HEK293 (cell line): ENCODE data around the gene SLC25A47.

ENCODE experiments used
- CTCF ChIA-PET: fragments of 350-600 bp; formaldehyde crosslinking; extraction: SDS; loops from one replicate; lab custom pipeline; 2021; ENCODE audit warnings: antibody characterized with exemption; lab: Yijun Ruan, JAX
- POLR2A ChIA-PET: fragments of 300-600 bp; formaldehyde crosslinking; extraction: SDS; loops from one replicate; lab custom pipeline; 2020; ENCODE audit warnings: antibody characterized with exemption, inconsistent platforms; lab: Yijun Ruan, JAX
- H3K27ac ChIP-seq: fragments of 200-500 bp; sonication (Bioruptor generic); 2 replicates; pipeline ENCODE4 v1.5.1; 2014; ENCODE audit warnings: low read depth, low read length, control low read depth, inconsistent platforms; ENCODE audit errors: extremely low read depth
- H3K36me3 ChIP-seq, 2 experiments: fragments of 200-500 bp in 1 of 2; sonication (Bioruptor generic) in 1 of 2; 1 replicate in 1 of 2; 2 replicates in 1 of 2; pipeline ENCODE4 v1.5.1; 2014 to 2017; ENCODE audit warnings: inconsistent platforms in 2 of 2, low read length in 2 of 2; ENCODE audit not compliant: control insufficient read depth in 2 of 2, insufficient read depth in 1 of 2
- H3K4me1 ChIP-seq: fragments of 200-500 bp; sonication (Bioruptor generic); 2 replicates; pipeline ENCODE4 v1.5.1; 2014; ENCODE audit warnings: mild to moderate bottlenecking, low read length, inconsistent platforms; ENCODE audit not compliant: control insufficient read depth, insufficient read depth
- H3K4me3 ChIP-seq: 2 replicates; pipeline ENCODE4 v1.5.1; 2011; ENCODE audit warnings: low read depth, mild to moderate bottlenecking, control low read depth, low read length, moderate library complexity
- H3K9me3 ChIP-seq: fragments of 200-500 bp; sonication (Bioruptor generic); 2 replicates; pipeline ENCODE4 v1.5.1; 2014; ENCODE audit warnings: low read depth, low read length, inconsistent platforms; ENCODE audit not compliant: control insufficient read depth, insufficient read depth
- SALL2 ChIP-seq: fragments of 450-650 bp; formaldehyde crosslinking; IDR thresholded peaks from 2 replicates; pipeline ENCODE4 v1.5.0; 2017; ENCODE audit warnings: missing biosample characterization, mild to moderate bottlenecking, missing genetic modification characterization, borderline replicate concordance
- ZBTB1 ChIP-seq: fragments of 450-650 bp; formaldehyde crosslinking; IDR thresholded peaks from 2 replicates; pipeline ENCODE4 v1.5.1; 2016; ENCODE audit warnings: missing biosample characterization, missing genetic modification characterization
- ZBTB21 ChIP-seq: fragments of 450-650 bp; formaldehyde crosslinking; IDR thresholded peaks from 2 replicates; pipeline ENCODE4 v1.5.1; 2017; ENCODE audit warnings: missing biosample characterization, missing genetic modification characterization
- ZNF138 ChIP-seq: fragments of 450-650 bp; formaldehyde crosslinking; IDR thresholded peaks from 2 replicates; pipeline ENCODE4 v1.5.1; 2016; ENCODE audit warnings: missing biosample characterization, missing genetic modification characterization, borderline replicate concordance
- ZNF211 ChIP-seq: fragments of 450-650 bp; formaldehyde crosslinking; IDR thresholded peaks from 2 replicates; pipeline ENCODE4 v1.5.1; 2016; ENCODE audit warnings: low read depth, missing biosample characterization, missing genetic modification characterization
- ZNF324 ChIP-seq: fragments of 450-650 bp; formaldehyde crosslinking; IDR thresholded peaks from 2 replicates; pipeline ENCODE4 v1.5.1; 2016; ENCODE audit warnings: missing biosample characterization, missing genetic modification characterization
- ZNF555 ChIP-seq: fragments of 450-650 bp; formaldehyde crosslinking; conservative IDR thresholded peaks from 2 replicates; pipeline ENCODE4 v1.5.1; 2017; ENCODE audit warnings: missing biosample characterization, mild to moderate bottlenecking, missing genetic modification characterization, inconsistent platforms
- ZNF561 ChIP-seq: fragments of 450-650 bp; IDR thresholded peaks from 2 replicates; pipeline ENCODE4 v1.5.1; 2018; ENCODE audit warnings: missing biosample characterization, missing genetic modification characterization, borderline replicate concordance
- ZNF654 ChIP-seq: fragments of 450-650 bp; formaldehyde crosslinking; IDR thresholded peaks from 2 replicates; pipeline ENCODE4 v1.5.1; 2016; ENCODE audit warnings: low read depth, missing biosample characterization, missing genetic modification characterization
- ZNF660 ChIP-seq: fragments of 450-650 bp; IDR thresholded peaks from 2 replicates; pipeline ENCODE4 v1.5.1; 2018; ENCODE audit warnings: missing biosample characterization, mild to moderate bottlenecking, missing genetic modification characterization
- ZNF776 ChIP-seq: fragments of 450-650 bp; formaldehyde crosslinking; IDR thresholded peaks from 2 replicates; pipeline ENCODE4 v1.5.0; 2017; ENCODE audit warnings: missing biosample characterization, missing genetic modification characterization, borderline replicate concordance
- ZNF791 ChIP-seq: fragments of 450-650 bp; formaldehyde crosslinking; IDR thresholded peaks from 2 replicates; pipeline ENCODE4 v1.5.1; 2016; ENCODE audit warnings: missing biosample characterization, missing genetic modification characterization
- TF ChIP-seq, protein P1 (sequence below): fragments of 450-650 bp; formaldehyde crosslinking; IDR thresholded peaks from 2 replicates; pipeline ENCODE4 v1.5.1; 2016; ENCODE audit warnings: missing biosample characterization, missing genetic modification characterization
- TF ChIP-seq, protein P2 (sequence below): fragments of 450-650 bp; formaldehyde crosslinking; IDR thresholded peaks from 2 replicates; pipeline ENCODE4 v1.5.1; 2016; ENCODE audit warnings: missing biosample characterization, missing genetic modification characterization
- TF ChIP-seq, protein P3 (sequence below): fragments of 450-650 bp; formaldehyde crosslinking; IDR thresholded peaks from 2 replicates; pipeline ENCODE4 v1.5.1; 2016; ENCODE audit warnings: missing biosample characterization, missing genetic modification characterization
- TF ChIP-seq, protein P4 (sequence below): fragments of 450-650 bp; formaldehyde crosslinking; IDR thresholded peaks from 2 replicates; pipeline ENCODE4 v1.5.1; 2016; ENCODE audit warnings: missing biosample characterization, missing genetic modification characterization

Gene SLC25A47

DNA sequence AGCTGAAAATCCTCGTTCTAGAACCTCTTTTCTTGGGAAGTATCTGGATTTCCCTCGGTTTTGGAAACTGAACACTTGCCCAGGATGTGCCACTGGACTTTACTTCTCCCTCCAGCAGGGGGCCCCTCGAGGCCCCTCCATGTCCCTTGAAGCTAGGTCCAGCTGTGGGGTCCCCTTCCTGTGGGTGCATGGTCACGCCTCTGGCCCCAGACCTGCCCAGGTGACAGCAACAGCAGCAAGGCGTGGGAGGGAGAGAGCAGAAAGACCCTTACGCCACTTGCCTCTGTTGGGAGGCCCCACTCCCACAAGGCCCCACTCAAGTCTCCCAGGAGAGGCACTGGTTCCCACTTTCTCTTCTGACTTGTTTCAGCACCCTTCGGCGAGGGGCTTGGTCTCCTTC lies 20.0 kb upstream of the SLC25A47 start (continued):
- TF ChIP-seq, protein P1, sequence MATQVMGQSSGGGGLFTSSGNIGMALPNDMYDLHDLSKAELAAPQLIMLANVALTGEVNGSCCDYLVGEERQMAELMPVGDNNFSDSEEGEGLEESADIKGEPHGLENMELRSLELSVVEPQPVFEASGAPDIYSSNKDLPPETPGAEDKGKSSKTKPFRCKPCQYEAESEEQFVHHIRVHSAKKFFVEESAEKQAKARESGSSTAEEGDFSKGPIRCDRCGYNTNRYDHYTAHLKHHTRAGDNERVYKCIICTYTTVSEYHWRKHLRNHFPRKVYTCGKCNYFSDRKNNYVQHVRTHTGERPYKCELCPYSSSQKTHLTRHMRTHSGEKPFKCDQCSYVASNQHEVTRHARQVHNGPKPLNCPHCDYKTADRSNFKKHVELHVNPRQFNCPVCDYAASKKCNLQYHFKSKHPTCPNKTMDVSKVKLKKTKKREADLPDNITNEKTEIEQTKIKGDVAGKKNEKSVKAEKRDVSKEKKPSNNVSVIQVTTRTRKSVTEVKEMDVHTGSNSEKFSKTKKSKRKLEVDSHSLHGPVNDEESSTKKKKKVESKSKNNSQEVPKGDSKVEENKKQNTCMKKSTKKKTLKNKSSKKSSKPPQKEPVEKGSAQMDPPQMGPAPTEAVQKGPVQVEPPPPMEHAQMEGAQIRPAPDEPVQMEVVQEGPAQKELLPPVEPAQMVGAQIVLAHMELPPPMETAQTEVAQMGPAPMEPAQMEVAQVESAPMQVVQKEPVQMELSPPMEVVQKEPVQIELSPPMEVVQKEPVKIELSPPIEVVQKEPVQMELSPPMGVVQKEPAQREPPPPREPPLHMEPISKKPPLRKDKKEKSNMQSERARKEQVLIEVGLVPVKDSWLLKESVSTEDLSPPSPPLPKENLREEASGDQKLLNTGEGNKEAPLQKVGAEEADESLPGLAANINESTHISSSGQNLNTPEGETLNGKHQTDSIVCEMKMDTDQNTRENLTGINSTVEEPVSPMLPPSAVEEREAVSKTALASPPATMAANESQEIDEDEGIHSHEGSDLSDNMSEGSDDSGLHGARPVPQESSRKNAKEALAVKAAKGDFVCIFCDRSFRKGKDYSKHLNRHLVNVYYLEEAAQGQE: no peak
- TF ChIP-seq ZNF654 (tag by site-specific recombination): peak; percentile 19; the same call in 1 of the 2 replicates
- TF ChIP-seq, protein P2, sequence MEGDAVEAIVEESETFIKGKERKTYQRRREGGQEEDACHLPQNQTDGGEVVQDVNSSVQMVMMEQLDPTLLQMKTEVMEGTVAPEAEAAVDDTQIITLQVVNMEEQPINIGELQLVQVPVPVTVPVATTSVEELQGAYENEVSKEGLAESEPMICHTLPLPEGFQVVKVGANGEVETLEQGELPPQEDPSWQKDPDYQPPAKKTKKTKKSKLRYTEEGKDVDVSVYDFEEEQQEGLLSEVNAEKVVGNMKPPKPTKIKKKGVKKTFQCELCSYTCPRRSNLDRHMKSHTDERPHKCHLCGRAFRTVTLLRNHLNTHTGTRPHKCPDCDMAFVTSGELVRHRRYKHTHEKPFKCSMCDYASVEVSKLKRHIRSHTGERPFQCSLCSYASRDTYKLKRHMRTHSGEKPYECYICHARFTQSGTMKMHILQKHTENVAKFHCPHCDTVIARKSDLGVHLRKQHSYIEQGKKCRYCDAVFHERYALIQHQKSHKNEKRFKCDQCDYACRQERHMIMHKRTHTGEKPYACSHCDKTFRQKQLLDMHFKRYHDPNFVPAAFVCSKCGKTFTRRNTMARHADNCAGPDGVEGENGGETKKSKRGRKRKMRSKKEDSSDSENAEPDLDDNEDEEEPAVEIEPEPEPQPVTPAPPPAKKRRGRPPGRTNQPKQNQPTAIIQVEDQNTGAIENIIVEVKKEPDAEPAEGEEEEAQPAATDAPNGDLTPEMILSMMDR (tag by site-specific recombination): peak; percentile 52; the same call in 1 of the 2 replicates
- TF ChIP-seq, all 188 proteins: peak for 4

DNA sequence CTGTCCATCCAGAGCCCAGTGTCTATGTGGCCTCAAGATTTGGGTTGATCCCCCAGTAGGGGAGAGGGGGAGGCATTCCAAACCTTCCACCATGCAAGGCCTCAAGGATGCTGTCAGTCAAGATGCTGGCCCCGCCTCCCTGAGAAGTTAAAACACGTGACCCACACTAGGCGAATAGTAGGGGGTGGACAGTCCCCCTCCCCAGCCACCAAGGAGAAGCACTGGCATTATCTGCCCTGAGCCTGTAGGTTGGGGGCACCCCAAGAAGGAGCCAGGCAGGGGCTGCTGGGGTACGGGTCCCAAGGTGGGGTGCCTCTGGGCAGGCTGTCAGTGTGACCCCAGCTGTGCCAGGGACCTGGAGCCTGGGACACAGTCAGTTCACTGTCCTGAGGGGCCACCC lies 19.2 kb upstream of the SLC25A47 start:
- H3K4me1 ChIP-seq: peaks cover 2% of the 10 kb centered on the region; the same call in 1 of the 2 replicates
- POLR2A ChIA-PET: no interaction called here

More for the DNA sequence above, 19.2 kb upstream of the SLC25A47 start:
- Histone ChIP-seq H3K9me3 (no peaks in the 10 kb centered on the region), H3K36me3 (peaks cover 0 to under 1% of the 10 kb centered on the region in 2 experiments; a peak in 2 of 3 replicates), H3K4me3 (no peak overlapping the region), H3K27ac (no peak overlapping the region)
- TF ChIP-seq ZBTB1: no peak
- TF ChIP-seq, protein P3, sequence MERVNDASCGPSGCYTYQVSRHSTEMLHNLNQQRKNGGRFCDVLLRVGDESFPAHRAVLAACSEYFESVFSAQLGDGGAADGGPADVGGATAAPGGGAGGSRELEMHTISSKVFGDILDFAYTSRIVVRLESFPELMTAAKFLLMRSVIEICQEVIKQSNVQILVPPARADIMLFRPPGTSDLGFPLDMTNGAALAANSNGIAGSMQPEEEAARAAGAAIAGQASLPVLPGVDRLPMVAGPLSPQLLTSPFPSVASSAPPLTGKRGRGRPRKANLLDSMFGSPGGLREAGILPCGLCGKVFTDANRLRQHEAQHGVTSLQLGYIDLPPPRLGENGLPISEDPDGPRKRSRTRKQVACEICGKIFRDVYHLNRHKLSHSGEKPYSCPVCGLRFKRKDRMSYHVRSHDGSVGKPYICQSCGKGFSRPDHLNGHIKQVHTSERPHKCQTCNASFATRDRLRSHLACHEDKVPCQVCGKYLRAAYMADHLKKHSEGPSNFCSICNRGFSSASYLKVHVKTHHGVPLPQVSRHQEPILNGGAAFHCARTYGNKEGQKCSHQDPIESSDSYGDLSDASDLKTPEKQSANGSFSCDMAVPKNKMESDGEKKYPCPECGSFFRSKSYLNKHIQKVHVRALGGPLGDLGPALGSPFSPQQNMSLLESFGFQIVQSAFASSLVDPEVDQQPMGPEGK: no peak
- no peak for TF ChIP-seq ZNF561 (tag by site-specific recombination)
- TF ChIP-seq ZNF211 (tag by site-specific recombination): no peak
- TF ChIP-seq ZNF660 (tag by site-specific recombination): no peak
- no peak for TF ChIP-seq ZNF138 (tag by site-specific recombination)
- TF ChIP-seq, protein P1: no peak
- no peak for TF ChIP-seq ZBTB21 (tag by site-specific recombination)
- no peak for TF ChIP-seq ZNF776
- no peak for TF ChIP-seq ZNF324 (tag by site-specific recombination)
- TF ChIP-seq SALL2 (tag by site-specific recombination): no peak
- no peak for TF ChIP-seq ZNF791 (tag by site-specific recombination)
- TF ChIP-seq, protein P4, sequence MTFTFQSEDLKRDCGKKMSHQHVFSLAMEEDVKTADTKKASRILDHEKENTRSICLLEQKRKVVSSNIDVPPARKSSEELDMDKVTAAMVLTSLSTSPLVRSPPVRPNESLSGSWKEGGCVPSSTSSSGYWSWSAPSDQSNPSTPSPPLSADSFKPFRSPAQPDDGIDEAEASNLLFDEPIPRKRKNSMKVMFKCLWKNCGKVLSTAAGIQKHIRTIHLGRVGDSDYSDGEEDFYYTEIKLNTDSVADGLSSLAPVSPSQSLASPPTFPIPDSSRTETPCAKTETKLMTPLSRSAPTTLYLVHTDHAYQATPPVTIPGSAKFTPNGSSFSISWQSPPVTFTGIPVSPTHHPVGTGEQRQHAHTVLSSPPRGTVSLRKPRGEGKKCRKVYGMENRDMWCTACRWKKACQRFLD: no peak
- no peak for TF ChIP-seq ZNF555
- CTCF ChIA-PET: interaction anchor here (0.7 to 3.4 kb wide), 4 partner anchors 16 to 81 kb away, joined by 3 to 15 read pairs (median 6); no protein-coding TSS in a partner anchor
